Right lobe of liver (tissue), 6 donors: ENCODE results near the gene PLCB2. TPM values are rescaled to one million over a fixed set of nuclear protein-coding genes. Genes with fewer than 3 reads are reported as not detected.

Experiments
- ATAC-seq, 4 donors: fragments of 200-7000 bp; cut with Tn5 transposase; one replicate each; pipeline ENCODE4 v1.9.1; 2020; ENCODE audit warnings: mild to moderate bottlenecking in 4 of 4, moderate library complexity in 4 of 4
- DNase-seq, 3 donors: peaks; one replicate each; pipeline ENCODE4 v3.0.0-alpha.2; 2020
- H3K27ac ChIP-seq, 3 donors: fragments of 200-600 bp; one replicate each; pipeline ENCODE4 v1.8.0; 2022
- H3K27me3 ChIP-seq, 2 donors: fragments of 200-600 bp; one replicate each; pipeline ENCODE4 v1.8.0; 2022
- H3K36me3 ChIP-seq, 4 donors: fragments of 200-600 bp; sonication (generic) in 1 of 4; one replicate each; pipeline versions ENCODE4 v1.5.1 to v1.8.0; 2017 to 2022; ENCODE audit warnings: control low read depth in 1 of 4
- H3K4me1 ChIP-seq, 4 donors: fragments of 200-600 bp; sonication (generic) in 1 of 4; one replicate each; pipeline versions ENCODE4 v1.5.1 to v1.8.0; 2017 to 2022; ENCODE audit warnings: control low read depth in 1 of 4
- H3K4me3 ChIP-seq, 3 donors: fragments of 200-600 bp; one replicate each; pipeline ENCODE4 v1.8.0; 2022
- H3K9me3 ChIP-seq, 4 donors: fragments of 200-600 bp; sonication (generic) in 1 of 4; one replicate each; pipeline versions ENCODE4 v1.5.1 to v1.8.0; 2017 to 2022; ENCODE audit warnings: control low read depth in 1 of 4
- POLR2A ChIP-seq: fragments of 450-650 bp; IDR thresholded peaks from one replicate; pipeline ENCODE4 v1.6.1; 2017; ENCODE audit warnings: antibody characterized with exemption, mild to moderate bottlenecking
- WGBS: methylation state at CpG from one replicate; pipeline ENCODE4 v1.1.6; 2018; ENCODE audit warnings: low coverage, low lambda C conversion rate; ENCODE audit not compliant: insufficient coverage; ENCODE audit errors: missing lambda C conversion rate; 5-methylcytosine and 5-hydroxymethylcytosine counted together
- intact Hi-C, 2 donors: fragments of 100-400 bp; cut with DNase I; formaldehyde crosslinking; loops; one replicate each; pipeline versions ENCODE4 v1.11.2 to v1.14.1; 2022
- total RNA-seq, 6 experiments: library from RNA; depleted of rRNA in 2 of 6; stranded (reverse); fragments of >200 nt in 2 of 6; fragmentation: NEBNext Ultra II Directional in 3 of 6; extraction: Animal tissue kit (Norgen Biotek cat#: 25700) in 3 of 6; gene quantifications; one replicate each; pipeline versions ENCODE4 v1.1.0 to v1.2.4, GENCODE V29; 2016 to 2023
- TF ChIP-seq, protein P1 (sequence below), 4 donors: fragments of 200-600 bp in 3 of 4; fragments of 450-650 bp in 1 of 4; IDR thresholded peaks; one replicate each; pipeline versions ENCODE4 v1.5.1 to v1.8.0; 2016 to 2022; ENCODE audit warnings: antibody characterized with exemption in 4 of 4, mild to moderate bottlenecking in 2 of 4
- donor health status: DM: no; HTN: yes; CAD: no.
- donor health status: DM: no; HTN: no; CAD: no.
- donor health status: DM: no; HTN: no; CAD: no.
- donor health status: DM: no; HTN: yes; CAD: no.
- donor health status: DM: no; HTN: yes; CAD: no.

PLCB2 gene
- total RNA-seq, 6 experiments from 2014 or later: 5.0 to 18.0 (median 7.2) TPM

DNA sequence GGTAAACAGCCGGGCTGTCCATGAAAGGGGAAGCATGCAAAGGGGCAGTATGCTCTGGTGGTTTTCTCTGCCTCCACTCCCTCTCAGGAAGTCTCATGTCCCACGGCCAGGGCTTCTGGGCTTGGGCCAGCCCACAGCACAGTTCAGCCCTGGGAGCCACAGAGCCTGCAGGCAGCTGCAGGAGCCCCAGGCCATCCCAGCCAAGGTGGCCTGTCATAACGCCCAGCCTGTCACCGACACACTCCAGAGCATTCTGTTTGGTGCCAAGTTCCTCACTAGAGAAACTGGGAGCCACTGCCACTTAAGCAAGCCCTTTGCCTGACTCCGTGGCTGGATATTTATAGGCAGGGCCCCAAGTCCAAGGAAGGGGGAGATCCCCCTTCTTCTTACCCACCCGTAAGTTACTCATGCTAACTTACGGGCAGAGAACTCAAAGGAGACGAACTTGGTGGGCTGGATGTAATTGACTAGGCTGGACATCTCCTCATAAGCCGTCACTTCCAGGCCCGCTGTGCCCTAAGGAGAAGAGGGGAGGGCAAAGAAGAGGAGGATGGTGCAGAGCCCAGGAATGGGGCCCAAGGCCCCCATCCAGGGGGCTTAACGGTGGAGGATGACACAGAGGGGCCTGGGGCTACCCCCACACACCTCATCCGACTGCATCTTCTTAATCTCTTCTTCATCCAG is 11.7 kb downstream of the PLCB2 start:
- intact Hi-C loops: no loop called here
- ATAC-seq (no peak), DNase-seq (peak in 2 of 3 donors; percentile 15 to 43)
- Histone ChIP-seq H3K9me3 (no peaks in the 10 kb centered on the region), H3K4me1 (peaks cover 0 to 4% (median 0%) of the 10 kb centered on the region in 4 donors), H3K27me3 (no peaks in the 10 kb centered on the region), H3K27ac (no peak overlapping the region), H3K36me3 (no peaks in the 10 kb centered on the region), H3K4me3 (no peak overlapping the region)
- WGBS: 60% methylated on average over 5 of the region's 12 CpGs
- no peak for TF ChIP-seq POLR2A
- TF ChIP-seq, protein P1, sequence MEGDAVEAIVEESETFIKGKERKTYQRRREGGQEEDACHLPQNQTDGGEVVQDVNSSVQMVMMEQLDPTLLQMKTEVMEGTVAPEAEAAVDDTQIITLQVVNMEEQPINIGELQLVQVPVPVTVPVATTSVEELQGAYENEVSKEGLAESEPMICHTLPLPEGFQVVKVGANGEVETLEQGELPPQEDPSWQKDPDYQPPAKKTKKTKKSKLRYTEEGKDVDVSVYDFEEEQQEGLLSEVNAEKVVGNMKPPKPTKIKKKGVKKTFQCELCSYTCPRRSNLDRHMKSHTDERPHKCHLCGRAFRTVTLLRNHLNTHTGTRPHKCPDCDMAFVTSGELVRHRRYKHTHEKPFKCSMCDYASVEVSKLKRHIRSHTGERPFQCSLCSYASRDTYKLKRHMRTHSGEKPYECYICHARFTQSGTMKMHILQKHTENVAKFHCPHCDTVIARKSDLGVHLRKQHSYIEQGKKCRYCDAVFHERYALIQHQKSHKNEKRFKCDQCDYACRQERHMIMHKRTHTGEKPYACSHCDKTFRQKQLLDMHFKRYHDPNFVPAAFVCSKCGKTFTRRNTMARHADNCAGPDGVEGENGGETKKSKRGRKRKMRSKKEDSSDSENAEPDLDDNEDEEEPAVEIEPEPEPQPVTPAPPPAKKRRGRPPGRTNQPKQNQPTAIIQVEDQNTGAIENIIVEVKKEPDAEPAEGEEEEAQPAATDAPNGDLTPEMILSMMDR (IDR thresholded peaks at IDR 0.05): no peak

DNA sequence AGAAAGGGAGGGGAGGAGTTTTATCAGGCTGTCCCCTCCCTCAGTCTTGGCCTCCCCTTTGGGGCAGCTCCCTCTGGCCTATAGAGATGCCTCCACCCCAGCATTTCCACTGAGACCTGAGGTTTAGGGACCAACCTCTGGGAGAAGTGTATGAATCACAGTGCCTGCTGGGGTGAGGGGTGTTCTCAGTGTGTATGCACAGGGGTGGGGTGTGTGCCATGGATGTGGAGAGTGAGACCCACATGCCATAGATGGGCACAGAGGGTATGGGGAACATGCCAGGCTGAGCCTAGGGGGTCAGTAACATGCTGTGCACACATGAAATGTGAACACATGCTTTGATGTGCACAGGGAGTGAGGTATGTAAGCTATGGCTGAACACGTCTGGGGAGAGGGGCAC is 12.4 kb downstream of the PLCB2 start:
- WGBS: 62% methylated on average over 1 of the region's 1 CpG
- DNase-seq (peak in 2 of 3 donors; percentile 3 to 8), ATAC-seq (no peak)
- Histone ChIP-seq H3K4me1 (peaks cover 0 to 6% (median 0%) of the 10 kb centered on the region in 4 donors), H3K36me3 (no peaks in the 10 kb centered on the region), H3K27ac (no peak overlapping the region), H3K9me3 (no peaks in the 10 kb centered on the region), H3K27me3 (no peaks in the 10 kb centered on the region), H3K4me3 (no peak overlapping the region)
- intact Hi-C loops: no loop called here
- TF ChIP-seq, protein P1 (IDR thresholded peaks at IDR 0.05): no peak
- TF ChIP-seq POLR2A: no peak

DNA sequence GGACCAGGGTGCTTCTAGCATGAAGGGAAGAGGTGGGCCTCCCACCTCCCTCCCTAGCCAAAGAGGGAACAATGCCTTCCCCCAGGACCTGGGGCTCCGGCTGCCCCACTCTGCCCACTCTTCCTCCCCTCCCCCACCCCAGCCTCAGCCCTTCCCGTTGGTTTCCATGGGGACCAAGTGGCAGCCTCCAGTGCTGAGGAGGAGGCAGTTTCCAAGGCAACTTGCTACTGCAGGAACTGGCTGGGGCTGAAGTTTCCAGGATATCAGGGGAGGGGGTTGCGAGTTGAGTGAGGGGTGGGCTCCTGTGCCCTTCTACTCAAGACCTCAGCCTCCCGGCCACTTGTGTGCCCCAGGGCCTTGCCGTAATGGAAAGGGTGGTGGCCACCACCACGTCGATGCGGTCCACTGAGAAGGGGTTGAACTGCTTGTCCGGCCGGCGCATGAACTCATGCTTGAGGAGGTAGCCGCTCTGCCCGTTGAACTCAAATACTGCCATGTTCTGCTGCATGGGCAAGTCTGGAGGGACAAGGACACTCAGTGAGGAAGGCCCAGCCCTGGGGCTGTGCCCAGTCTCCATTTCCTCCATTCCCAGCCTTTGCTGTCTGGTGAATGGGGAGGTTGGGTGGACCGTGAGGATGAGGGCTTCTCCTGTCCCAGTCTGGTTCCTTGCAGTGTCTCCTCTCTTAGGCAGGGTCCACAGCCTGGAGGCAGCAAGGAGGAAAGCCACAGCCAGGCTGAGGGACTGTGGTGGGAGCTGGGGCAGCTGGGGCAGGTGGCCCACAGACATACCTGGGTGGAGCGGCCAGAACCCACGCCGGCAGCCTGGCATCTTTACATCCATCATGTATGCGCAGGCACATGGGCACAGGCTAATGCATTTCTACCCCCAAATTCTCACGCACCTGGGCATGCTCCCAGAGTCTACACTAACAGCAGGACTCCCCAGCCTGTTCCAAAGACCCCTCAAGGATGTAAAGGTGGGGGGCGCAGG is 13.5 kb downstream of the PLCB2 start:
- intact Hi-C loops: no loop called here
- WGBS: 70% methylated on average over 3 of the region's 20 CpGs
- Histone ChIP-seq H3K27ac (no peak overlapping the region), H3K4me3 (no peak overlapping the region), H3K27me3 (no peaks in the 10 kb centered on the region), H3K36me3 (no peaks in the 10 kb centered on the region), H3K4me1 (peaks cover 0 to 11% (median 0%) of the 10 kb centered on the region in 4 donors), H3K9me3 (no peaks in the 10 kb centered on the region)
- ATAC-seq: no peak
- DNase-seq: peak in 2 of 3 donors; percentile 10 to 35
- TF ChIP-seq, protein P1 (IDR thresholded peaks at IDR 0.05): no peak
- TF ChIP-seq POLR2A: no peak

DNA sequence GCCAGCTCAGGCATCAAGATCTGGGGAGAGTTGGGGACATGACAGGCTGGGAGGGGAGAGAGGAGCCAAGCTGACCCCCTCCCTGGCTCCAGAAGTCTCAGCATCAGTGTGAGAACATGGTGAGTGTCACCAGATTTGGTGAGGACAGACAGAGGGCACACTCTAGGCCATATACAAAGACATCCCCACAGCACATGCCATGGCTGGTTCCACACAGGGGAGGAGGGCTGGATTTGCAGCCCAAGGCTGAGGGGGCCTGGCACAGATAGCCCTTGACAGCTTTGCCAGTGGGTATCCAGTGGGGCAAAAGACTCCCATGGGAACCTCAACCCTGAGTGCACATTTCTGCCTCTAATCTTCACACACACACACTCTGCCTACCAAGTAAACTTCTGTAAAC is 14.7 kb downstream of the PLCB2 start:
- Histone ChIP-seq H3K27me3 (no peaks in the 10 kb centered on the region), H3K36me3 (no peaks in the 10 kb centered on the region), H3K4me1 (peaks cover 0 to 13% (median 0%) of the 10 kb centered on the region in 4 donors), H3K9me3 (no peaks in the 10 kb centered on the region), H3K27ac (no peak overlapping the region), H3K4me3 (no peak overlapping the region)
- DNase-seq (no peak), ATAC-seq (no peak)
- intact Hi-C loops: no loop called here
- TF ChIP-seq, protein P1 (IDR thresholded peaks at IDR 0.05): no peak
- no peak for TF ChIP-seq POLR2A
